ENCODE results near the gene PRTN3.
"Not testable (repeated sequence)": the region's sequence is repeated elsewhere in the genome, so short reads cannot be mapped to it uniquely, and the experiment has no call there.

Gene PRTN3

GRCh38 chr19:816500-816857 is 24.3 kb upstream of the PRTN3 start:
- DNase-seq = no peak

- DNase-seq = not testable (repeated sequence)
These were observed 20.6 kb upstream of the PRTN3 start for GRCh38 chr19:820212-820611.

- no peak for DNase-seq
These were observed 19.5 kb upstream of the PRTN3 start for GRCh38 chr19:821231-821824.

- no peak for DNase-seq
These were observed 18.8 kb upstream of the PRTN3 start, which contains the start of gene PLPPR3 for GRCh38 chr19:821825-822503. Gene PLPPR3 (minus strand): TSS chr19:821955. CDS start chr19:821559, 396 bp downstream.

- DNase-seq = no peak
These were observed 17.2 kb upstream of the PRTN3 start for GRCh38 chr19:823565-824121.

DNA sequence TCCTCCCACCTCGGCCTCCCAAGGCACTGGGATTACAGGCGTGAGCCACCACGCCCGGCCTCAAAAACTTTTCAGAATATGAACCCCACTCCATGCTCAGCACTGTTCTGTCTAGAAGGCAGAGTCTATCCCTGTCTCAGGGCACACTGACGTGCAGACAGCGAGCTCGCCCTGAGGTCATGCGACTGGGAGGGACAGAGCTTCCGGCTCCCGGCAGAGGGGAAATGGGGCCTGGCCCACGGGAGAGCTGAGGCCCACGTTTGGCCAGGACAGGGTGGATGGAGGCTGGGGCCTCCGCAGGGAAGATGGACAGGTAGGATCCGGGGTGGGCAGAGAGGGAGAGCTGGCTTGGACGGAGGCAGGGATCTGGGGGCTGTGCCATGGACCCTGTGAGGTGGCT is 15.9 kb upstream of the PRTN3 start:
- no peak for DNase-seq

DNA sequence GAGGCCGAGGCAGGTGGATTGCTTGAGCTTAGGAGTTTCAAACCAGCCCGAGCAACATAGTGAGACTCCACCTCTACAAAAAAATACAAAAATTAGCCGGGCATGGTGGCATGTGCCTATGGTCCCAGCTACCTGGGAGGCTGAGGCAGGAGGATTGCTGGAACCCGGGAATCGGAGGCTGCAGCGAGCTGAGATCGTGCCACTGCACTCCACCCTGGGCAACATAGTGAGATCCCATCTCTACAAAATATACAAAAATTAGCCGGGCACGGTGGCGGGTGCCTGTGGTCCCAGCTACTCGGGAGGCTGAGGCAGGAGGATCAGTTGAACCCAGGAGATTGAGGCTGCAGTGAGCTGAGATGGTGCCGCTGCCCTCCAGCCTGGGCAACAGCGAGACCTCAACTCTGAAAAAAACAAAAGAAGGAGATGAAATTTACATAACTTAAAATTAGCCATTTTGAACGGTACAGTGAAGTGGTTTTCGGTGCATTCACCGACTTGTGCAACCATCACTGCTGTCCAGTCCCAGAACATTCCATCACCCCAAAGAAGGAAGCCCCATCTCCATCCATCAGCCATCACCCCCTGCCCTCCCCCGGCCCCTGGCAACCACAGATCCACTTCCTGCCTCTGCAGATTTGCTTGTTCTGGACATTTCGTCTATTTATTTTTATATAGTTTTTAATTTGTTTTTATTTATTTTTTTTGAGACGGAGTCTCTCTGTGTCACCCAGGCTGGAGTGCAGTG is 14.7 kb upstream of the PRTN3 start:
- no peak for DNase-seq

- DNase-seq = no peak
These were observed 13.5 kb upstream of the PRTN3 start for GRCh38 chr19:827314-827709.

DNA sequence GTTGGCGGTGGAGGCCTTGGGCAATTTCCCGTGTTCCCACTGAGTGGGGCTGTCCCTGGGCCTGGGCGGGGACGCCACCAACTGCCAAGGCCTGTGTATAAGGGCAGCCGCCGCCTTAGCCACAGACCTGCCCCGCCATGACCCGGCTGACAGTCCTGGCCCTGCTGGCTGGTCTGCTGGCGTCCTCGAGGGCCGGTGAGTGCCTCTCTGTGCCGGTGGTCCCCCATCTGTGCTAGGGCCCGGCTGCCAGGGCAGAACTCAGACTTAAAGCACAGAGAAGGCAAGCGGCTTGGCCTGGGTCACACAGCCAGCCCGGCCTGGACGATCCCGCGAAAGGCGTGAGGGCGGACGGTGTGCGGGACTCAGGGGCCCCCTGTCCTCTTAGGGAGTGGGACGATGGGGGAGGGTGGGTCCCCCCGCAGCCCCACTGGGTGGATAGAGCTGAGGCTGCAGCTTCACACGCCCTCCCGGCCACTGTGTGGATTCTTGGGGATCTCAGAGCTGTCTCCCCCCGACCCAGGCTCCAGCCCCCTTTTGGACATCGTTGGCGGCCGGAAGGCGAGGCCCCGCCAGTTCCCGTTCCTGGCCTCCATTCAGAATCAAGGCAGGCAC is 13.0 kb upstream of the PRTN3 start, which contains the start of gene AZU1:
Gene AZU1 (plus strand): TSS at position 128 of the 612 bp plus-strand sequence. CDS start 10 bp downstream, at position 138.
- no peak for DNase-seq

DNA sequence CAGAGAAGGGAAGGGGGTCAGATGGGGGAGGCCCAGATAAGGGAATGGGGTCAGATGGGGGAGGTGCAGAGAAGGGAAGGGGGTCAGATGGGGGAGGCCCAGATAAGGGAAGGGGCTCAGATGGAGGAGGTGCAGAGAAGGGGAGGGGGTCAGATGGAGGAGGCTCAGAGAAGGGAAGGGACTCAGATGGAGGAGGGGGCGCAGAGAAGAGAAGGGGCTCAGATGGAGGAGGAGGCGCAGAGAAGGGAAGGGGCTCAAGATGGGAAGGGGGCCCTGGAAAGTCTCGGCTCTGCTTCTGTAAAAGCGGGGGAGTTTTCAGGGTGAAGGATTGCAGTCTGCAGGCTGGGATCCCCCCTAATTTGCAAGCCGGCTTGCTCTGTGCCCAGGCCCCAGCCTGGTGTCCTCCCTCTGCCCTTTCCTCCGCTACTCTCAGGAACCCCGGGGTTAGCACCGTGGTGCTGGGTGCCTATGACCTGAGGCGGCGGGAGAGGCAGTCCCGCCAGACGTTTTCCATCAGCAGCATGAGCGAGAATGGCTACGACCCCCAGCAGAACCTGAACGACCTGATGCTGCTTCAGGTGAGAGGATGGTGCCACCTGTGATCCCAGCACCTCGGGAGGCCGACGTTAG is 11.6 kb upstream of the PRTN3 start:
- DNase-seq = no peak

GRCh38 chr19:831407-832369 is 9.1 kb upstream of the PRTN3 start:
- DNase-seq = no peak

DNA sequence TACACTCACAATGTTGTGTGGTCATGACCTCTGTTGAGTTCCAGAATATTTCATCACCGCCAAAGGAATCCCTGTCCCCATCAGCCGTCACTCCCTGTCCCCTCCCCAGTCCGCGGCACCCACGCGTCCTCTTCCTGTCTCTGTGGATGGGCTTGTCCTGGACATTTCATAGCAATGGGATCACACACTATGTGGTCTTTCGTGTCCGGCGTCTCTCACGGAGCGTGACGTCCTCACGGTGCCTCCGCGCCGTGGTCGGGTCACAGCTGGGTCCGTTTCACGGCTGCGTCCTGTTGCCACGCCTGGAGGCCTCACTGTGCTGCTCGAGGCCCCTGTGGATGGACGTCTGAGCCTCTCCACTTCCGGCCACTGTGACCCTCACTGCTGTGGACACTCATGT is 6.6 kb upstream of the PRTN3 start:
- no peak for DNase-seq

DNA sequence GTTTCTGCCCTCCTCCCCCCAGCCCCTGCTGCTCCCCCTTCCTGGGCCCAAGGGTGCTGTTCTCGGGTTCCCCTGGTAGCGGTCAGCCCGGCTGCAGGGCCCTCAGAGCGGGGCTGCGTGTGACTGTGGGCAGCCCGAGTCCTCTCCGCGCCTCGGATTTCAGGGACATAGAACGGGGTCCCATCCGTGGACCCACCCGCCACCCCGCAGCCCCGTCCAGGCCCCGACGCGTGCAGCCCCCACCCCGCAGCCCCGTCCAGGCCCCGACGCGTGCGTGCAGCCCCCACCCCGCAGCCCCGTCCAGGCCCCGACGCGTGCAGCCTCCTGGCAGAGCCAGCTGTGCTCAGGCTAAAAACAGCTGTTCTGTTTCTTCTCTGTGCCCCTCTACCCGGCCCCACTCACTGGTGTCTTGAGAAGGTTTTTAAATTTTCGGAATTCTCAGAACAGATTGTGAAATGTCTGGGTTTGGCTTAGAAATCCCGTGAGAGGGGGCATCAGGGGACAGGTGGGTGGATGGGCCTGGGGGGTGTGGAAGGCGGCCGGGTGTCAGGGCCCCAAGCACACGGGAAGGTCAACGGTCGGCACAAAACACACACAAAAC is 5.5 kb upstream of the PRTN3 start:
- DNase-seq = no peak

DNA sequence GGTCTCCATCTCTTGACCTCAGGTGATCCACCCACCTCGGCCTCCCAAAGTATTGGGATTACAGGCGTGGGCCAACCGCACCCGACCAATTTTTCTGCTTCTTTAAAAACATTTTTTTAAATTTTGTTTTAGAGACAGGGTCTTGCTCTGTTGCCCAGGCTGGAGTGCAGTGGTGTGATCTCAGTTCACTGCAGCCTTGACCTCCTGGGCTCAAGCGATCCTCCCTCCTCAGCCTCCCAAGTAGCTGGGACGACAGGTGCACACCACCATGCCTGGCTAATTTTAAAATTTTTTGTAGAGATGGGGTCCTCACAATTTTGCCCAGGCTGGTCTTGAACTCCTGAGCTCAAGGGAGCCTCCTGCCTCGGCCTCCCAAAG is 2.0 kb downstream of the PRTN3 start:
- not testable (repeated sequence) for DNase-seq

DNA sequence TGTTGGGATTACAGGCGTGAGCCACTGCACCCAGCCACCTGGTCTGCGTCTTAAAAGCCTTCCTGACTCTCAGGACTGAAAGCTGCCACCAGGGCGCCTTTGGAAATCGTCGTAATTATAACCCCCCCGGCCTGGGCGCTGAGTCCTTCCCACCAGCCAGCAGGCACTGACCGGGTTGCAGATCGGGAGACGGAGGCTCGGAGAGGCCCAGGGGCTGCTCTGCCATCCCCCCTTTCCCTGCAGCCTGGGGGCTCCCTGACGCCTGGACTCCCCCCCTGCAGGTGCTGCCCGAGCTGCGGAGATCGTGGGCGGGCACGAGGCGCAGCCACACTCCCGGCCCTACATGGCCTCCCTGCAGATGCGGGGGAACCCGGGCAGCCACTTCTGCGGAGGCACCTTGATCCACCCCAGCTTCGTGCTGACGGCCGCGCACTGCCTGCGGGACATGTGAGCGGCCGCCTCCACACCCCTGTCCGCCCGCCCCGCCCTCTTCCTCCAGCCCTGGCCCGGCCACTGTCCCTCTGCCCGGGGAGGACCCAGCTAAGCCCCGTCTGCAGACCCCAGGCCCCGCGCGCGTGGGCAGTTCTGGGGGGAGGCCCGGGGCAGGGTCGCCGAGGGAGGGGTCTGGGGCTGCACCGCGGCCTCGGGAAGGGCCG is 2.5 kb downstream of the PRTN3 start:
- DNase-seq = no peak

DNA sequence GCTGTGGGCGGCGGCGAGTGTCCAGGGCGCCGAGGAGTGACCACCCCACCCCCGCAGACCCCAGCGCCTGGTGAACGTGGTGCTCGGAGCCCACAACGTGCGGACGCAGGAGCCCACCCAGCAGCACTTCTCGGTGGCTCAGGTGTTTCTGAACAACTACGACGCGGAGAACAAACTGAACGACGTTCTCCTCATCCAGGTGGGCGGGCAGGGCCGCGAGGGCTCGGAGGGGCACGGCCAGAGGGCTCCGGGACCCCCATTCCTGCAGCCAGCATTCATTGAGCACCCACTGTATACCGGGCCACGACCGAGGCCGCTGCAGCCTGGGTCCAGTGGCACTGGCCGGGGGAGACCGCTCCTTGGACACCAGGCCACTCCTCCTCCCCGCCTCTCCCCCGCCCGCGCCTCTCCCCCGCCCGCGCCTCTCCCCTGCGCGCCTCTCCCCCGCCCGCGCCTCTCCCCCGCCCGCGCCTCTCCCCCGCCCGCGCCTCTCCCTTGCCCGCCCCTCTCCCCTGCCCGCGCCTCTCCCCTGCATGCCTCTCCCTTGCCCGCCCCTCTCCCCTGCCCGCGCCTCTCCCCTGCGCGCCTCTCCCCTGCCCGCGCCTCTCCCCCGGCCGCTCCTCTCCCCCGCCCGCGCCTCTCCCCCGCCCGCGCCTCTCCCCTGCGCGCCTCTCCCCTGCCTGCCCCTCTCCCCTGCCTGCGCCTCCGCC is 3.2 kb downstream of the PRTN3 start:
- DNase-seq = no peak

DNA sequence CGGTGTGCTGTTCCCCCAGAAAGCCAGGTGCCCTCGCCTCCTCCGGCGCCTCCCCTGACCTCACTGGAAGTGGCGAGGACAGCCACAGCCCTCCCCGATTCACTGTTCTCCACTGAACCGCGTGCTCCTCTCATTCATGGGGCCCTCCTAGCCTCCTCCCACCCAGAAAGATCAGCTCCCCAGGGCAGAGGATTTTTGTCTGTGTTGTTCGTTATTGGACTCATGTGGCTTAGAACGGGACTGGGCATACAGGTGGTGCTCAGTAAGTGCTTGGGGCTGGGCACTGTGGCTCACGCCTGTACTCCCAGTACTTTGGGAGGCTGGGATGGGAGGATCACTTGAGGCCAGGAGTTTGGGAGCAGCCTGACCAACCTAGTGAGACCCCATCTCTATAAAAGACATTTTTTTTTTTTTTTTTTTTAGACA is 3.8 kb downstream of the PRTN3 start:
- DNase-seq = no peak

- DNase-seq = no peak
These were observed 5.1 kb downstream of the PRTN3 start for GRCh38 chr19:845707-846521.

DNA sequence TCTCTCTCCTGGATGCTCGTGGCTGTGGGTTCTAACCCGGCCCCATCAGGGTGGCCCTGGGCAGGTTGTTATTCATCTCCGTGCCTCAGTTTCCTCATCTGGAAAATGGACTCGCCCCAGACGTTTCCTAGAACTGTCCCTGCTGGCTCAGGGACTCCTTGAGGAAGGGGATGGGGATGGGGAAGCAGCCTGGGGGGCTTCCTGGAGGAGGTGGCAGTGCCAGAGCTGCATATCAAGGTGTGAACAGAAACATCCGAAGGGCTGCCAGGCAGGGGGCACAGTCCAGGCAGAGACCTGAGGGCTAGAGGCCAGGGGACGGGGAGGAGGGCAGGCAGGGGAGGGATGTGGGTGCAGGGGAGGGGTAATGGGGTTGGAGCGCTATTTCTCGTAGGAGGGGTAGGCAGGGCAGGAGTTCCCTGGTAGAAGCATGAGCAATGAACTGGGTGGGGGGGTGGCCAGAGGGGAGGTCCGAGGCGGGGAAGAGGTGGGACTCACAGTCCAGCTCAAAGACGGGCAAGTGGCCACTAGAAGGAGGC is 7.7 kb downstream of the PRTN3 start:
- no peak for DNase-seq

Data from DMS 273 treated with DMSO at 0.1 percent for 48 hours (cell line).